Stimulated activated CD8-positive, alpha-beta memory T cell treated with anti-CD3 and anti-CD28 coated beads, Interleukin-7, amount 100 ng/mL, for 1 hour (primary cell): ENCODE data around the gene EVL.

Experiments used
- DNase-seq, 2 donors: peaks; one replicate each; pipeline ENCODE4 v3.0.0-alpha.2; 2020; ENCODE audit warnings: low read depth in 2 of 2

Gene EVL

GRCh38 chr14:100083706-100084105, 18.5 kb downstream of the EVL start:
- no peak for DNase-seq

DNA sequence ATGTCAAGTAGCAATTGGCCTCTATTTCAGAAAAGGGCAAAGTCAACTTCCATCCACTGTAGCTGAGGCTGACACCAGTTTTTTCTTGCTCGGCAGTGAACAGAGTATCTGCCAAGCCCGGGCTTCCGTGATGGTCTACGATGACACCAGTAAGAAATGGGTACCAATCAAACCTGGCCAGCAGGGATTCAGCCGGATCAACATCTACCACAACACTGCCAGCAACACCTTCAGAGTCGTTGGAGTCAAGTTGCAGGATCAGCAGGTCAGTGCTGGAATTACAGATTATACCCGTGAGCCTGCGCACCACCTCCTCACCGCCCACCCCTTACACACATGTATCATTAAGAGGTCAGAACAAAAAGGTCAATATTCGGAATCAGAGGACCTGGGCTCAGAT, 19.4 kb downstream of the EVL start:
- DNase-seq: no peak

- no peak for DNase-seq
These were observed 20.2 kb downstream of the EVL start for GRCh38 chr14:100085462-100085861.

GRCh38 chr14:100086361-100086760, 21.1 kb downstream of the EVL start:
- no peak for DNase-seq

- no peak for DNase-seq
These were observed 23.0 kb downstream of the EVL start for GRCh38 chr14:100088226-100088625.

GRCh38 chr14:100091386-100091785, 26.2 kb downstream of the EVL start:
- no peak for DNase-seq

DNA sequence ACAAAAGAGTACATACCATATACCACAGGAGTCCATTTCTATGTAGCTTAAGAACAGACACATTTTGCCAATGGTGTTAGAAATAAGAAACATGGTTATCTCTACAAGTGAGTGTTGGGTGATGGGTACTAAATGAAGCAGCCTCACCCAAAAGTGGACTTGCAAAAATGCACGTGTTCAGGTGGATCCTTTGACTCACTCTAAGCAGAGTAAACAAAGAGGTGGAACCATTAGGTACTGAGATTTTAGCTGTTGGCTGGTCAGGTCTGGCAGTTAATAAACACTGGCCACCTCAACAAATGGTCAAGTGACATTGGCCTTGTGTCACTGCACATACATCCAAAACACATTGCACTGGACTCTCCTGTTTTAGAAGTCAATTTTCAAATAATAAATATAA, 27.6 kb downstream of the EVL start:
- DNase-seq: no peak

GRCh38 chr14:100093319-100093718, 28.1 kb downstream of the EVL start:
- DNase-seq: no peak

DNA sequence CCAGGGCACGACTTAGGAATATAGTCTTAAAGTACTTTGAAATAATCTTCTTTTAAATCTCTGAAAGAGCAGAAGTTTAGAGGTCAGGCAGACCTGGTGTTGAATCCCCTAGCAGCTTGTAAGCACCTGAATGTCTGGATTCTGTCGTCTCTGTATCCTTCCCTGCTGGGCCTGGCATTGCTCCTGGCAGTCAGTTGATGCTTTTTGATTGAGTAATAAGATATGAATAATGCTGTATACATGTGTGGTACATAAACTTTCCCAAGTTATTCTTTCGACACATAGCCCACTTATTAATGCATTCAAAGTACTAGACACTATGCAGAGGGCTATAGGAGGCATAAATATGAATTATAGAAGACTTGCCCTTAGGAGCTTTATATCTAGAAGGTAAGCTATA, 31.4 kb downstream of the EVL start:
- DNase-seq: no peak

DNA sequence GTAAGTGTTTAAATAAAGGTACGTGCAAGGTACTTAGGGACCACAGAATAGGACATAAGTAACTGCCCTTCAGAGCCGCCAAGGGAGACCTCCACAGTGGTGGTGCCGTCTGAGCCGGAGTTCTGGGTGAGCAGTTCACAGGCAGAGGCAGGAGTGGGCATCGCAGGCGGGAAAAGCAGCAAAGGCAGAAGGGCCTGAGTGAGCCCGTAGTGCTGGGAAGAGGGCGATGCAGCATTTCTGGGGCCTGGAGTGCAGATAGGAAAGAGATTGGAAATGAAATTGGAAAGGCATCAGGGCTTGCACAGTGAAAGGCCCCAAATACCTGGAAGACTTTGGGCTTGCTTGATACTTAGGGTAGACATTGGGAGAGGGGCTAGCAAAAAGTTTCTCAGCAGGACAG, 32.9 kb downstream of the EVL start:
- no peak for DNase-seq

GRCh38 chr14:100100032-100100703, 34.9 kb downstream of the EVL start:
- no peak for DNase-seq

DNA sequence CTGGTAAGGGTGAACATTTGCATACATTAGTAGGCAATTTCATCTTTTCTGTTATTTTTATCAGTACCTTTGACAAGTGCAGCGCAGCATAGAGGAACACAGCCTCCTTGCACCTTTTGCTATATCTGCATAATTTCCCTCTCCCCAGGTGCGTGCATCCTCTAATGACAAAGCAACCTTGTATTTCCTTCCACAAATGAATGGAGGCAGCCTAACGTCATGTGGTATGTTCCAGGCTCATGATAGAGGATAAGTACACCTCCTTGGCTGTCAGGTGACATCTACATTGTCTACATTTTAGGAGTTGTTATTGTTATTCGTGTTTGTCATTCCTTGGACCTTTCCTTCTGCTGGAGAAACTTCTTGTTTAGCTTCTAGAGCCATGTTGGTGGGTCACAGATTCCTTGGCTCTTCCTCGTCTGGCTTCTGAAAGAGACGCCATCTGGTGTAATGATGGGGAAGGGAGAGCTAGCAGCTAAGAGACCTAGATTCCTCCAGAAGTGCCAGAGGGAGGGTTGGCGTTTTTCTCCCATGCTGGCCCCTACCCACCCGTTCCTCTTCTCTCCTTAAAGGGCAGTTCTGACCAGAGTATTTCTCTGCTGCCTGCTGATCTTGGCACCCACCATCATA, 37.0 kb downstream of the EVL start:
- no peak for DNase-seq

DNA sequence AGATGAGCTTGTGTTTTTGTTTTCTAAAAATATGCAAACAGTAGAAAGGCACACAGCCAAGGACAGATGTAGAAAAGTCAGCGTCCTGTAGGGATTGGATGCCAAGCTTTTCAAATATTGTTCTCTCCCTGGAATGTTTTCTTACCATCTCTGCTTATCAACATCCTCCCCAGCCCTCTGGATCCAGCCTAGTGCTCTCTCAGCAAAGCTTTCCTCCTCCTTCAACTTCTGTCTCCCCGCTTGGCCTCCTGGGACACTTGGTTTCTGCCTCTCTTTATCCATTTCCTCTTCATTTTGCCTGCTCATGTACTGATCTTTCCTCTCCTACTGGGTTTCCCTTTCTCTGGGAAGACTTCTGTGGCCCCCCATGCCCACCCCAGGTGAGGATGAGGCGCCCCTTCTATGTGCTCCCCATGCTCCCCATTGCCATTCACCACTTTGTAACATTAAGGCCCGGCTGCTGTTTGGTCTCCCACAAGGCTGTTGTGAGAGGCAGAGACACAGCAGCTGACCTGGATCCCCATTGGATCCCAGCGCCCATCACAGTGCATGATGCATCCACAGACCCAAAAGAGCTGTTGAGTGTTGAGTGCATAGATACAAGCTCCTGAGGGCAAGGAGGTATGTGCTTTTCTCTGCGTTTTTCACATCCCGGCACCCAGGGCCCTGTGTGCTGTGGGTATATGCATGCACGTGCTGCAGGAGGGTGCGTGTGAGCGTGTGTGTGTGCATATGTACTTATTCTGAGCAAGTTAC, 38.2 kb downstream of the EVL start:
- DNase-seq: no peak

- DNase-seq: no peak
These were observed 38.8 kb downstream of the EVL start for GRCh38 chr14:100104006-100104352.

DNA sequence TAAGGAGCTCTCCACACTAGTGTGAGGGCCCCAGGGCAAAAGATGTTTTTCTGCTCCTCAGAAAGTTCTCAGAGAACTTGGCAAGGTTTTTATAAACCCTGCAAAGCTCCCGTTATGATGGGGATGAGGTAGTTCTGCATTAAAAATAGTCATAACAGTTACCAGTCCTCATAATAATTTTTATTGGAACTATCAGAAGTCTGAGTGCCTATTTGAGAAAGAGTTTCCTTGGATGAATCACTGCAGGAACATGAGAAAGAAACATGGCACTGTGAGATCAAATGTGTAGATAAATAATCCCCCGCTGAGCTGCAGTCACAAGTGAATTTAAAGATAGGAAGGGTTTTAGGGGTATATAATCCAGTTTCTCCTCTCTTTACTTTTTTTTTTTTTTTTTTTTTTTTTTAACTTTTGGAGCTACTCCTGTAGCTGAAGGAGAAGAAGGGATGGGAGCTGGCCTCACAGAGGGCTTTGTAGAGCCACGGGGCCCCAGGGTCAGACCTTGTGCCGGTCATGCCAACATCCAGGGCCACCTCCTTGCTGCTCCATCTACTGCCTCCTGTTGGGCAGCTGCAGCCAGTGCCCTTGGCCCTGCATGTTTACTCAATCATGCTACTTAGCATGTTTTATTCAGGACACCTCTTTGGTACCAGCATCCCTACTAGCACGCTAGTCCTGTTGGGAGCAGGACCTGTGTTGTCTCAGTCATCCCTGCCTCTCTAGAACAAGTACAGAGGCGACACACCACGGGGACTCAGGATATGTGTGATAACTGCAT, 39.5 kb downstream of the EVL start:
- no peak for DNase-seq

DNA sequence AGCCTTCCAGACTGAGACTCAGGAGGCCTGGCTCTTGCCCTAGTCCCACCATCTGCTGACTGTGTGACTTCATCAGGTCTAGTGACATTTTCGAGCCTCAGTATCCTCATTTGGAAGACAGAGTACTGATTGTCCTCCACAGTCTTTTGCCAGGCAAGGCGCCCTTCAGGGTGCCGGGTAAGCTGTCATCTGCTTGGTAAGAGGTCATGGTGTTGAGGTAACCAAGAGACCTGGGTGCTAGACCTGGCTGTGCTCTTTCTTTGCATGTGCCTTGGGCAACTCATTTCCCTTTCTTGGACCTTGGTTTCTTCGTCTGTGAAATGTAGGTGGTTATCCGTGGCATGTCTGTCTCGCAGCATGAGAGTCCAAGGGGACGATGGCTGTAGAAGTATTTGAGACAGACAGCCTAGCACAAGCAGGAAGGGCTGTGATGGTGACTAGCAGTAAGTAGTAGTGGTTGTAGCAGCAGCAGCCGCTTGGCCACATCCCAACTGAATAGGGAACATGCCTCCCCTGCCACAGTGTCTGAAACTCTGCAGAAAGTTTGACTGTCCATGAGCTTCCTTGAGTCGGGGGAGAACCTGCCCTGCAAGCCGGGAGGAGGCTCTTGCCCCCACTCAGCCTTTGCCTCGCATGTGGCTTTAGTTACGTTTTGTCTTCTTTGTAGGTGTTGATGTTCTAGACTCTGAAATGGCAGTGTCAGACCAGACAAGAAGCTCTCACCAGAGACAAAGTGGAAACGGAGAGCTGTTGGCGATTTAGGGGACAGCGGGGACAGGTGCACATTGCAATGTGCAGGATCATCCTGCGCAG, 40.3 kb downstream of the EVL start:
- DNase-seq: no peak

- no peak for DNase-seq
These were observed 41.3 kb downstream of the EVL start for GRCh38 chr14:100106250-100107112.

GRCh38 chr14:100107236-100107635, 42.0 kb downstream of the EVL start:
- no peak for DNase-seq

GRCh38 chr14:100108042-100108825, 43.0 kb downstream of the EVL start:
- DNase-seq: peak; percentile 67 to 85
